Mesenchymal stem cell (in vitro differentiated cells and primary cell): ENCODE data around the gene IFT172.

Experiments
- DNase-seq: peaks from one replicate; pipeline ENCODE4 v3.0.0-alpha.2; 2013
- H2AFZ ChIP-seq: one replicate; pipeline ENCODE4 v1.6.1; 2013; ENCODE audit warnings: low read depth, mild to moderate bottlenecking, control low read depth, inconsistent platforms, low read length, moderate library complexity
- H2AK5ac ChIP-seq: 2 replicates; pipeline ENCODE4 v1.6.1; 2013; ENCODE audit warnings: low read length, moderate library complexity, mild to moderate bottlenecking, inconsistent platforms; ENCODE audit not compliant: severe bottlenecking
- H2BK120ac ChIP-seq: one replicate; pipeline ENCODE4 v1.6.1; 2013; ENCODE audit warnings: low read depth, mild to moderate bottlenecking, inconsistent platforms, low read length, moderate library complexity
- H2BK12ac ChIP-seq, 2 experiments: one replicate each; pipeline ENCODE4 v1.6.1; 2013; ENCODE audit warnings: inconsistent platforms in 2 of 2, low read length in 2 of 2, mild to moderate bottlenecking in 2 of 2, moderate library complexity in 2 of 2, control low read depth in 1 of 2
- H2BK15ac ChIP-seq: one replicate; pipeline ENCODE4 v1.6.1; 2013; ENCODE audit warnings: mild to moderate bottlenecking, low read depth, inconsistent platforms; ENCODE audit not compliant: poor library complexity, severe bottlenecking
- H2BK5ac ChIP-seq: 2 replicates; pipeline ENCODE4 v1.6.1; 2013; ENCODE audit warnings: low read depth, mild to moderate bottlenecking, low read length, control low read depth, inconsistent platforms; ENCODE audit not compliant: poor library complexity, severe bottlenecking
- H3K14ac ChIP-seq, 2 experiments: one replicate each; pipeline ENCODE4 v1.6.1; 2013; ENCODE audit warnings: inconsistent platforms in 2 of 2, low read length in 2 of 2, control low read depth in 1 of 2, mild to moderate bottlenecking in 1 of 2, moderate library complexity in 1 of 2
- H3K18ac ChIP-seq, 2 experiments: one replicate each; pipeline ENCODE4 v1.6.1; 2013; ENCODE audit warnings: inconsistent platforms in 2 of 2, low read length in 2 of 2, control low read depth in 1 of 2, low read depth in 1 of 2, mild to moderate bottlenecking in 1 of 2
- H3K23ac ChIP-seq, 2 experiments: one replicate each; pipeline ENCODE4 v1.6.1; 2013; ENCODE audit warnings: inconsistent platforms in 2 of 2, low read length in 2 of 2, mild to moderate bottlenecking in 2 of 2, moderate library complexity in 2 of 2, control low read depth in 1 of 2
- H3K27ac ChIP-seq: 2 replicates; pipeline ENCODE4 v1.5.1; 2013; ENCODE audit warnings: mild to moderate bottlenecking, moderate library complexity, low read length, control low read depth, inconsistent platforms; ENCODE audit not compliant: poor library complexity, severe bottlenecking
- H3K27me3 ChIP-seq, 2 experiments: 2 replicates each; pipeline versions ENCODE4 v1.6.1 to v1.7.0; 2013; ENCODE audit warnings: low read length in 2 of 2, mild to moderate bottlenecking in 2 of 2, moderate library complexity in 2 of 2, control low read depth in 1 of 2, inconsistent platforms in 1 of 2; ENCODE audit not compliant: control insufficient read depth in 1 of 2, insufficient read depth in 1 of 2
- H3K36me3 ChIP-seq, 2 experiments: 2 replicates each; pipeline versions ENCODE4 v1.6.1 to v1.7.0; 2013; ENCODE audit warnings: low read length in 2 of 2, control low read depth in 1 of 2, inconsistent platforms in 1 of 2, low read depth in 1 of 2, mild to moderate bottlenecking in 1 of 2; ENCODE audit not compliant: insufficient read depth in 2 of 2, control insufficient read depth in 1 of 2
- H3K4ac ChIP-seq, 2 experiments: one replicate each; pipeline ENCODE4 v1.6.1; 2013; ENCODE audit warnings: inconsistent platforms in 2 of 2, low read length in 2 of 2, mild to moderate bottlenecking in 2 of 2, moderate library complexity in 2 of 2, control low read depth in 1 of 2, low read depth in 1 of 2
- H3K4me1 ChIP-seq: 2 replicates; pipeline ENCODE4 v1.6.1; 2013; ENCODE audit warnings: low read depth, low read length, control low read depth; ENCODE audit not compliant: control insufficient read depth, insufficient read depth
- H3K4me2 ChIP-seq: 2 replicates; pipeline ENCODE4 v1.6.1; 2013; ENCODE audit warnings: low read length, mild to moderate bottlenecking, inconsistent platforms; ENCODE audit not compliant: poor library complexity, severe bottlenecking
- H3K4me3 ChIP-seq, 2 experiments: 2 replicates each; pipeline versions ENCODE4 v1.5.1 to v1.7.0; 2013; ENCODE audit warnings: low read length in 2 of 2, mild to moderate bottlenecking in 2 of 2, control low read depth in 1 of 2, low read depth in 1 of 2; ENCODE audit not compliant: insufficient read depth in 1 of 2
- H3K79me1 ChIP-seq: replicated peaks from 2 replicates; pipeline ENCODE4 v1.6.1; 2013; ENCODE audit warnings: mild to moderate bottlenecking, control low read depth, low read length, inconsistent platforms; ENCODE audit not compliant: poor library complexity, severe bottlenecking
- H3K9ac ChIP-seq: 2 replicates; pipeline ENCODE4 v1.7.0; 2013; ENCODE audit warnings: mild to moderate bottlenecking, low read length, moderate library complexity
- H3K9me3 ChIP-seq: 2 replicates; pipeline ENCODE4 v1.7.0; 2013; ENCODE audit warnings: mild to moderate bottlenecking, low read length; ENCODE audit not compliant: control insufficient read depth
- H4K8ac ChIP-seq: one replicate; pipeline ENCODE4 v1.6.1; 2013; ENCODE audit warnings: inconsistent platforms, mild to moderate bottlenecking, low read length, moderate library complexity
- H4K91ac ChIP-seq: one replicate; pipeline ENCODE4 v1.6.1; 2013; ENCODE audit warnings: mild to moderate bottlenecking, low read length, inconsistent platforms
- WGBS: methylation state at CpG from one replicate; pipeline ENCODE4 v1.1.7; 2013; ENCODE audit warnings: mixed read lengths; 5-methylcytosine and 5-hydroxymethylcytosine counted together

The IFT172 gene

DNA sequence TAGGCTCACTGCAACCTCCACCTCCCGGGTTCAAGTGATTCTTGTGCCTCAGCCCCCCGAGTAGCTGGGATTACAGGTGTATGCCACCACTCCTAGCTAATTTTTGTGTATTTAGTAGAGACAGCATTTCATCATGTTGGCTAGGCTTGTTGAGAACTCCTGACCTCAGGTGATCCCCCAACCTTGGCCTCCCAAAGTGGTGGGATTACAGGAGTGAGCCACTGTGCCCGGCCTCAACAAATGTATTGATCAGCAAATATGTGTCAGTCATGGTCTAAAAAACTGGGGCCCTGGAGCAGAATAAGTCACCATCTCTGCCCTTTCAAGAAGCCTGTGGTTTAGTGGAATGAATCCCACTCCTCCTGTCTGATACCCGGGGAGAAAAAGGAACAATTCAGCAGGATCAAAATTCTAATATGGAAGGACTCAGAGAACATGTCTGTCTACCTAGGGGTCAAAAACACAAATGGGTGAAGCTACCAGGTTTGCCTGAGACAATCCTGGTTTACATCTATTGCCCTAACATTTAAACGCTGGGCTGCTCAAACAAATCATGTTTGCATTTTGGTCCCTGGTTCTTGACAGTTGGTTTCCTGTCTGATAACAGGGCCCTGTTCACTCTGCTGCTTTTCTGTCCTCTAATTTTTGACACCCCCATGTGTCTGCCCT lies 28.7 kb upstream of the IFT172 start:
- H4K8ac ChIP-seq, result no peak overlapping the region
- H2BK120ac ChIP-seq, result no peak overlapping the region
- H3K4me3 ChIP-seq, result no peak overlapping the region
- H3K9ac ChIP-seq, result no peak overlapping the region
- no peak overlapping the region for H2BK12ac ChIP-seq
- WGBS, result 82% methylated on average over 5 of the region's 5 CpGs
- no peak for DNase-seq
- no peaks in the 10 kb centered on the region for H3K9me3 ChIP-seq
- H2BK15ac ChIP-seq, result no peak overlapping the region
- no peak overlapping the region for H3K18ac ChIP-seq
- H2AK5ac ChIP-seq, result no peak overlapping the region
- H3K23ac ChIP-seq, result no peak overlapping the region
- peaks cover 1% of the 10 kb centered on the region for H3K4me1 ChIP-seq
- no peak overlapping the region for H3K4ac ChIP-seq
- H3K4me2 ChIP-seq, result no peak overlapping the region
- no peaks in the 10 kb centered on the region for H3K79me1 ChIP-seq
- H2BK5ac ChIP-seq, result no peak overlapping the region
- no peak overlapping the region for H2AFZ ChIP-seq
- no peaks in the 10 kb centered on the region for H3K36me3 ChIP-seq
- peaks cover 2 to 7% of the 10 kb centered on the region in 2 experiments for H3K27me3 ChIP-seq
- no peak overlapping the region for H3K27ac ChIP-seq
- H4K91ac ChIP-seq, result no peak overlapping the region
- no peak overlapping the region for H3K14ac ChIP-seq

DNA sequence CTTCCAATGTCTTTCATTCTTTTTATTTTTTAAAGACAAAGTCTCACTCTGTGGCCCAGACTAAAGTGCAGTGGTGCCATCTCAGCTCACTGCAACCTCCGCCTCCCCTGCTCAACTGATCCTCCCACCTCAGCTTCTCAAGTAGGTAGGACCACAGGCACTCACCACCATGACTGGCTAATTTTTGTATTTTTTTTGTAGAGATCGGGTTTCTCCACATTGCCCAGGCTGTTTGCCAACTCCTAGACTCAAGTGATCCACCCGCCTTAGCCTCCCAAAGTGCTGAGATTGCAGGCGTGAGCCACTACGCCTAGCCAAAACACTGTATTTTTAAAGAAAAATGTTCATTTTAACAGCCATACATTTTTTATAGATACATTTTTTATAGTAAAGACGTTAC lies 19.8 kb upstream of the IFT172 start:
- no peak overlapping the region for H2AFZ ChIP-seq
- WGBS, result 89% methylated on average over 2 of the region's 6 CpGs
- no peak overlapping the region for H3K9ac ChIP-seq
- no peaks in the 10 kb centered on the region for H3K79me1 ChIP-seq
- H2BK12ac ChIP-seq, result no peak overlapping the region
- no peak overlapping the region for H2BK15ac ChIP-seq
- H2AK5ac ChIP-seq, result no peak overlapping the region
- H3K23ac ChIP-seq, result no peak overlapping the region
- no peak for DNase-seq
- H2BK5ac ChIP-seq, result no peak overlapping the region
- no peaks in the 10 kb centered on the region for H3K9me3 ChIP-seq
- no peaks in the 10 kb centered on the region for H3K4me1 ChIP-seq
- no peak overlapping the region for H3K4ac ChIP-seq
- H2BK120ac ChIP-seq, result no peak overlapping the region
- no peak overlapping the region for H3K4me3 ChIP-seq
- no peak overlapping the region for H4K91ac ChIP-seq
- no peak overlapping the region for H3K18ac ChIP-seq
- no peak overlapping the region for H3K27ac ChIP-seq
- no peak overlapping the region for H3K14ac ChIP-seq
- H4K8ac ChIP-seq, result no peak overlapping the region
- no peak overlapping the region for H3K4me2 ChIP-seq
- H3K36me3 ChIP-seq, result no peaks in the 10 kb centered on the region
- peaks cover 3 to 12% of the 10 kb centered on the region in 2 experiments for H3K27me3 ChIP-seq

DNA sequence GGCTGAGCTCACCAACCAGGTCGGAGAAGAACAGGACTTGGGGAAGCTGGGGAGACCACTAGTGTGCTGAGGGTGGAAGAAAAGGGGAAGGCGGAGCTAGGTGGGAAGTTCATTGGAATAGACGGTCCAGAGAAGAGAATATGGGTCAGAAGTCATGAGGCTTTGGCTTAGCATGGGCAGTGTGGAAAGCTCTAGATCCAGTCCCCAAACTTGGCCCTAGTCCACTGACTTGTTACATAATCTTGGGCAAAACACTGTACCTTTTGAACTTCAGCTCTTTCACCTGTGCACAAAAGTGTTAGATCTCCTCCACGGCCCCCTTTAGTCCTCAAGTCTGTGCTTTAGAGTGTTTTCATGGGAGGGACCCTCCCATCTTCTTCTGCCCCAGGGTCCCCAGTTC lies 17.8 kb upstream of the IFT172 start:
- Histone ChIP-seq H3K27me3 (peaks cover 3 to 17% of the 10 kb centered on the region in 2 experiments), H3K27ac (no peak overlapping the region), H2AFZ (no peak overlapping the region), H3K4me1 (no peaks in the 10 kb centered on the region), H3K9me3 (no peaks in the 10 kb centered on the region), H2AK5ac (no peak overlapping the region), H2BK12ac (no peak overlapping the region), H3K14ac (no peak overlapping the region), H3K9ac (no peak overlapping the region), H4K91ac (no peak overlapping the region), H3K4ac (no peak overlapping the region), H4K8ac (no peak overlapping the region), H2BK15ac (no peak overlapping the region), H3K18ac (no peak overlapping the region), H3K23ac (no peak overlapping the region), H3K79me1 (no peaks in the 10 kb centered on the region), H2BK5ac (no peak overlapping the region), H3K4me2 (no peak overlapping the region), H2BK120ac (no peak overlapping the region), H3K36me3 (no peaks in the 10 kb centered on the region), H3K4me3 (no peak overlapping the region)
- no peak for DNase-seq
- 72% methylated on average over 4 of the region's 4 CpGs for WGBS

DNA sequence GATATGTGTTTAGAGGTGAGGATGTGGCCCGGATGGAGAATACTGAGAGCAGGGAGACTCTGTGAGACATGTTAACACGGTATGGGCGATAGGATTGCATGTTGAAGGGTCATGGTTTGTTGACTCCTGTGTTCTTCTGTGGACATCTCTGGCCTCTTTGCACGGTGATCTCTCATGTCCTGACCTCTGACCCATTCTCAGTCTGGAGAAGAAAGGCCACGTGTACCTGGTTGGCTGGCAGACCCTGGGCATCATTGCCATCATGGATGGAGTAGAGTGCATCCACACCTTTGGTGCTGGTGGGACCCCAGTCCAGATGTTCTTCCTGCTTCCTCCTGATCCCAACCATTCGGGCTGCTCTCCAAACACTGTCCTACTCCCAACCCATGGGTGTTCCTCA lies 17.0 kb upstream of the IFT172 start:
- H4K8ac ChIP-seq, result no peak overlapping the region
- no peaks in the 10 kb centered on the region for H3K9me3 ChIP-seq
- no peak overlapping the region for H4K91ac ChIP-seq
- no peaks in the 10 kb centered on the region for H3K4me1 ChIP-seq
- H3K14ac ChIP-seq, result no peak overlapping the region
- no peak overlapping the region for H2BK15ac ChIP-seq
- H3K18ac ChIP-seq, result no peak overlapping the region
- no peak overlapping the region for H3K27ac ChIP-seq
- no peak overlapping the region for H3K9ac ChIP-seq
- no peak overlapping the region for H3K23ac ChIP-seq
- H3K79me1 ChIP-seq, result no peaks in the 10 kb centered on the region
- DNase-seq, result no peak
- peaks cover 3 to 17% of the 10 kb centered on the region in 2 experiments for H3K27me3 ChIP-seq
- H3K4me2 ChIP-seq, result no peak overlapping the region
- no peaks in the 10 kb centered on the region for H3K36me3 ChIP-seq
- no peak overlapping the region for H3K4ac ChIP-seq
- no peak overlapping the region for H2AFZ ChIP-seq
- H2BK120ac ChIP-seq, result no peak overlapping the region
- no peak overlapping the region for H3K4me3 ChIP-seq
- H2BK5ac ChIP-seq, result no peak overlapping the region
- no peak overlapping the region for H2BK12ac ChIP-seq
- no peak overlapping the region for H2AK5ac ChIP-seq
- WGBS, result 84% methylated on average over 6 of the region's 6 CpGs
